Vagina (tissue), 2 donors: ENCODE measurements around the gene OSBP2.

Source experiments
- CTCF ChIP-seq, 3 experiments: fragments of 450-650 bp in 2 of 3; fragments of 200-600 bp in 1 of 3; sonication (generic) in 1 of 3; IDR thresholded peaks; one replicate each; pipeline ENCODE4 v1.5.1; 2017 to 2019; ENCODE audit warnings: antibody characterized with exemption in 3 of 3, mild to moderate bottlenecking in 2 of 3, moderate library complexity in 2 of 3
- POLR2A ChIP-seq, 2 donors: fragments of 450-650 bp; IDR thresholded peaks; one replicate each; pipeline ENCODE4 v1.6.1; 2017; ENCODE audit warnings: antibody characterized with exemption in 2 of 2, mild to moderate bottlenecking in 2 of 2, moderate library complexity in 2 of 2

DNA sequence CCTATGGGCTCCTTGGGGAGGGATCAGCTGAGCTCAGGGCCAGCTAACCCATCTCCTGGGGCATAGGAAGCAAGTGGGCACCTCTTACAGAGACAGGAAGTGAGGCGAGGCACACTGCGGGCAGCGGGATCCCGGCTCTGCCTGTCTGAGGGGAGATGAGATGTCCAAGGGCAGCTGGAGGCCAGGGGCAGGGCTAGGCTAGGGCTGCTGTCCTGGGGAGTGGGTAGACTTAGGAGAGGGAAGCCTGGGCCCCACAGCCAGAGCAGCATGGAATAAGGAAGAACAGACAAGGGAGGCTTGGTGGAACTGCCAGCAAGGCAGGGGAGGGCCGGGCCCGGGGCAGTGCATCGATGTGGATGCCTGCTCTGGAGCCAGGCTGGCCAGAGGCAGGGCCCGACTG, 197.6 kb downstream of the OSBP2 start:
- TF ChIP-seq CTCF (IDR thresholded peaks at IDR 0.05): no peak
- TF ChIP-seq POLR2A (IDR thresholded peaks at IDR 0.05): no peak
